HepG2 (cell line): ENCODE results near the gene STS. TPM values are rescaled to one million over a fixed set of nuclear protein-coding genes. Genes with fewer than 3 reads are reported as not detected.

Experiments used
- ATAC-seq: fragments of 200-7000 bp; cut with Tn5 transposase; 3 replicates; pipeline ENCODE4 v1.9.1; 2020; ENCODE audit warnings: mild to moderate bottlenecking, moderate library complexity
- BruUV-seq: library from RNA; stranded (reverse); fragments of 400-500 nt; replicated peaks from 2 replicates; lab custom pipeline; 2021; lab: Mats Ljungman, UMichigan
- CTCF ChIA-PET: fragments of 300-600 bp; formaldehyde crosslinking; extraction: SDS; loops from one replicate; lab custom pipeline; 2021; ENCODE audit warnings: low total read pairs, inconsistent platforms, low intra/inter-chr PET ratio; lab: Yijun Ruan, JAX
- POLR2A ChIA-PET: fragments of 350-600 bp; sonication (Branson Sonifier 250); formaldehyde crosslinking; loops from one replicate; lab custom pipeline; 2020; ENCODE audit warnings: antibody characterized with exemption, inconsistent platforms; lab: Yijun Ruan, JAX
- DNase-seq: peaks from one replicate; pipeline ENCODE4 v3.0.0-alpha.2; 2015; ENCODE audit warnings: low spot score
- FAIRE-seq: peaks from 3 replicates; lab custom pipeline; 2011; peaks lifted over from hg19 to GRCh38; lab: Jason Lieb, UNC
- H2AFZ ChIP-seq: one replicate; pipeline ENCODE4 v1.6.1; 2011; ENCODE audit warnings: low read length, inconsistent platforms
- H3K27ac ChIP-seq: fragments of 300-600 bp; 3 replicates; pipeline ENCODE4 v1.8.0; 2011; ENCODE audit warnings: mixed run types, mild to moderate bottlenecking, mixed read lengths, low read length, inconsistent platforms; ENCODE audit not compliant: insufficient read depth; ENCODE audit errors: extremely low read length
- H3K27me3 ChIP-seq, 2 experiments: fragments of 200-600 bp in 1 of 2; 2 replicates in 1 of 2; 3 replicates in 1 of 2; pipeline versions ENCODE4 v1.6.0 to v1.8.0; 2011; ENCODE audit warnings: low read length in 2 of 2, mild to moderate bottlenecking in 2 of 2, moderate library complexity in 2 of 2, inconsistent platforms in 1 of 2; ENCODE audit not compliant: insufficient read depth in 2 of 2, control insufficient read depth in 1 of 2
- H3K36me3 ChIP-seq, 2 experiments: fragments of 200-600 bp in 1 of 2; replicated peaks in 1 of 2; 2 replicates in 1 of 2; 3 replicates in 1 of 2; pipeline versions ENCODE4 v1.5.1 to v1.8.0; 2011; ENCODE audit warnings: low read length in 2 of 2, inconsistent platforms in 1 of 2; ENCODE audit not compliant: insufficient read depth in 2 of 2, control insufficient read depth in 1 of 2
- H3K4me1 ChIP-seq: 2 replicates; pipeline ENCODE4 v1.5.1; 2012; ENCODE audit warnings: low read length, inconsistent platforms; ENCODE audit not compliant: insufficient read depth
- H3K4me2 ChIP-seq: 2 replicates; pipeline ENCODE4 v1.6.0; 2011; ENCODE audit warnings: low read depth, low read length, inconsistent platforms
- H3K4me3 ChIP-seq, 3 experiments: fragments of 200-600 bp in 1 of 3; sonication (generic), shearing (Covaris generic) in 1 of 3; replicated peaks in 1 of 3; 2 replicates each; pipeline ENCODE4 v1.5.1; 2011 to 2016; ENCODE audit warnings: low read length in 3 of 3, inconsistent platforms in 2 of 3, low read depth in 2 of 3, mild to moderate bottlenecking in 2 of 3, control low read depth in 1 of 3, mixed read lengths in 1 of 3; ENCODE audit not compliant: insufficient read depth in 1 of 3
- H3K79me2 ChIP-seq: one replicate; pipeline ENCODE4 v1.6.1; 2011; ENCODE audit warnings: low read length, inconsistent platforms; ENCODE audit not compliant: insufficient read depth
- H3K9ac ChIP-seq: 2 replicates; pipeline ENCODE4 v1.6.0; 2011; ENCODE audit warnings: mild to moderate bottlenecking, low read depth, low read length, inconsistent platforms; ENCODE audit not compliant: insufficient read depth
- H3K9me3 ChIP-seq: 2 replicates; pipeline ENCODE4 v1.5.1; 2012; ENCODE audit warnings: mild to moderate bottlenecking, low read length
- H4K20me1 ChIP-seq: 2 replicates; pipeline ENCODE4 v1.6.0; 2011; ENCODE audit warnings: inconsistent platforms, mild to moderate bottlenecking, low read length, moderate library complexity; ENCODE audit not compliant: insufficient read depth
- KAT2B ChIP-seq: fragments of 150-350 bp; IDR thresholded peaks from 2 replicates; pipeline ENCODE4 v1.6.1; 2014; ENCODE audit warnings: low read depth, low read length, borderline replicate concordance
- NCOR1 ChIP-seq: fragments of 200-600 bp; sonication (generic); IDR thresholded peaks from 2 replicates; pipeline ENCODE4 v1.7.0; 2017; ENCODE audit warnings: antibody characterized with exemption, low read length, borderline replicate concordance
- NFKB2 ChIP-seq: sonication (generic); formaldehyde crosslinking; IDR thresholded peaks from 2 replicates; pipeline ENCODE4 v1.4.0; 2020; ENCODE audit warnings: missing genetic modification reagents, borderline replicate concordance
- POLR2G ChIP-seq: fragments of 200-400 bp; formaldehyde crosslinking; IDR thresholded peaks from 2 replicates; pipeline ENCODE4 v1.6.1; 2018; ENCODE audit warnings: mild to moderate bottlenecking, low read depth, low read length, moderate library complexity
- REXO4 ChIP-seq: sonication (generic); formaldehyde crosslinking; IDR thresholded peaks from 2 replicates; pipeline ENCODE4 v1.8.0; 2022; ENCODE audit warnings: missing genetic modification reagents, mild to moderate bottlenecking, borderline replicate concordance
- STAT5B ChIP-seq: sonication (generic); formaldehyde crosslinking; IDR thresholded peaks from 2 replicates; pipeline ENCODE4 v1.4.0; 2020; ENCODE audit warnings: missing genetic modification reagents
- TBX2 ChIP-seq: sonication (generic); formaldehyde crosslinking; IDR thresholded peaks from 2 replicates; pipeline ENCODE4 v1.5.0; 2020; ENCODE audit warnings: missing genetic modification reagents, mild to moderate bottlenecking, borderline replicate concordance
- ZBTB20 ChIP-seq: sonication (generic); formaldehyde crosslinking; IDR thresholded peaks from 2 replicates; pipeline ENCODE4 v1.8.1; 2023; ENCODE audit warnings: missing genetic modification reagents, low read depth, mild to moderate bottlenecking, borderline replicate concordance
- ZNF235 ChIP-seq: sonication (generic); formaldehyde crosslinking; IDR thresholded peaks from 2 replicates; pipeline ENCODE4 v1.8.1; 2023; ENCODE audit warnings: mild to moderate bottlenecking, missing genetic modification reagents, borderline replicate concordance
- ZNF343 ChIP-seq: sonication (generic); formaldehyde crosslinking; IDR thresholded peaks from 2 replicates; pipeline ENCODE4 v1.4.0; 2020; ENCODE audit warnings: mild to moderate bottlenecking, missing genetic modification reagents
- ZNF451 ChIP-seq: sonication (generic); formaldehyde crosslinking; IDR thresholded peaks from 2 replicates; pipeline ENCODE4 v1.5.0; 2020; ENCODE audit warnings: mild to moderate bottlenecking, missing genetic modification reagents
- ZNF513 ChIP-seq: sonication (generic); formaldehyde crosslinking; conservative IDR thresholded peaks from 2 replicates; pipeline ENCODE4 v1.5.0; 2020; ENCODE audit warnings: missing genetic modification reagents
- WGBS: methylation state at CpG from one replicate; pipeline ENCODE4 v1.1.6; 2017; ENCODE audit warnings: low lambda C conversion rate; 5-methylcytosine and 5-hydroxymethylcytosine counted together
- in situ Hi-C: cut with HindIII; loops from 2 replicates; pipeline ENCODE4 v1.10.0; 2017; ENCODE audit warnings: low pct_unique_long_range_greater_than_20kb; ENCODE audit not compliant: extremely low pct_ligation_motif_present
- intact Hi-C: fragments of 100-400 bp; cut with micrococcal nuclease; formaldehyde crosslinking; loops from one replicate; pipeline ENCODE4 v1.10.0; 2022; ENCODE audit not compliant: unreplicated experiment
- polyA plus RNA-seq, 8 experiments: library from polyadenylated mRNA; depleted of rRNA in 3 of 8; stranded (reverse) in 7 of 8; unstranded in 1 of 8; fragments of >200 nt; fragmentation: Illumina TruSeq in 4 of 8; extraction: Trizol in 4 of 8; gene quantifications; 2 replicates each; pipeline versions ENCODE4 v1.2.1 to v1.2.3, GENCODE V29; 2011 to 2016; ENCODE audit warnings: low read depth in 4 of 8, missing spikeins in 1 of 8, mixed read lengths in 1 of 8; ENCODE audit not compliant: insufficient read depth in 1 of 8
- total RNA-seq, 5 experiments: library from RNA; depleted of rRNA; stranded (reverse); fragments of >200 nt; fragmentation: Illumina TruSeq; extraction: Trizol; gene quantifications; 2 replicates each; pipeline ENCODE4 v1.2.3, GENCODE V29; 2016; ENCODE audit warnings: low read depth in 1 of 5
- TF ChIP-seq, protein P1 (sequence below): sonication (generic); formaldehyde crosslinking; IDR thresholded peaks from 2 replicates; pipeline ENCODE4 v1.5.0; 2020; ENCODE audit warnings: missing genetic modification reagents

STS gene
- total and polyA plus RNA-seq, 2 of the 13 experiments (the other 11 are each of a cell fraction or from before 2014, with no cell fraction given), result 0.87 to 1.5 TPM

DNA sequence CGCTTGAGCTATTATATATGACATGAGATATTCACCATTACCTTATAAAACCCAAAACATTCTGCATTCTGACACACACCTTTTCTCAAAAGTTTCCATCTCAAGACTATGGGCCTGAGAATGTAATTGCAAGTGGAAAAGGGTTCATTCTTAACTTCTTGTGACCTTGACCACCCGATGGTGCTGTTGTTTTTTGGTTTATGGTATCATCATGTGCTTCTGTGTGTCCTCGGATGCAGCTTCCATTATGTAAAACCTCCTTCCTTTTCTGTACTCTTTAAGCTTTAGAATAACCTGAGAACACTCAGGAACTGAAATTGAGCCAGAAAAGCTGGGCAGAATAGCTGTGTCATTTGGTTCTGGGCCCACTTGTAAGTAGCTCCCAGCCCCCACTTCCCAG lies 16.7 kb downstream of the STS start:
- Histone ChIP-seq H3K27ac (no peak overlapping the region), H3K36me3 (no peaks in the 10 kb centered on the region), H3K4me3 (no peak overlapping the region), H3K9ac (no peak overlapping the region), H4K20me1 (no peaks in the 10 kb centered on the region), H3K27me3 (no peaks in the 10 kb centered on the region), H3K4me2 (no peak overlapping the region), H2AFZ (no peak overlapping the region)
- POLR2A ChIA-PET, result no interaction called here
- intact Hi-C loops, result no loop called here
- no TSS peak for BruUV-seq
- WGBS, result 84% methylated on average over 3 of the region's 3 CpGs
- ATAC-seq, result no peak
- TF ChIP-seq REXO4 (CRISPR knock-in tag) (no peak), NCOR1 (no peak), TBX2 (no peak), ZNF451 (CRISPR knock-in tag) (no peak), KAT2B (no peak), NFKB2 (CRISPR knock-in tag) (no peak), ZBTB20 (CRISPR knock-in tag) (no peak), ZNF513 (no peak), ZNF343 (CRISPR knock-in tag) (no peak), POLR2G (no peak), ZNF235 (no peak), STAT5B (CRISPR knock-in tag) (no peak)
- TF ChIP-seq, protein P1, sequence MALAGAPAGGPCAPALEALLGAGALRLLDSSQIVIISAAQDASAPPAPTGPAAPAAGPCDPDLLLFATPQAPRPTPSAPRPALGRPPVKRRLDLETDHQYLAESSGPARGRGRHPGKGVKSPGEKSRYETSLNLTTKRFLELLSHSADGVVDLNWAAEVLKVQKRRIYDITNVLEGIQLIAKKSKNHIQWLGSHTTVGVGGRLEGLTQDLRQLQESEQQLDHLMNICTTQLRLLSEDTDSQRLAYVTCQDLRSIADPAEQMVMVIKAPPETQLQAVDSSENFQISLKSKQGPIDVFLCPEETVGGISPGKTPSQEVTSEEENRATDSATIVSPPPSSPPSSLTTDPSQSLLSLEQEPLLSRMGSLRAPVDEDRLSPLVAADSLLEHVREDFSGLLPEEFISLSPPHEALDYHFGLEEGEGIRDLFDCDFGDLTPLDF (CRISPR knock-in tag), result no peak
- TF ChIP-seq, all 625 proteins: peak for 0
- Histone ChIP-seq H3K4me1 (peaks cover 10% of the 10 kb centered on the region), H3K79me2 (no peaks in the 10 kb centered on the region), H3K9me3 (no peaks in the 10 kb centered on the region)
- FAIRE-seq (no peak), DNase-seq (no peak)
- CTCF ChIA-PET, result no interaction called here
- in situ Hi-C loops, result no loop called here
